Measurements from ENCODE around the gene BCL7A.
A peak's percentile ranks its signal among the peaks of the same experiment; 100 is the strongest.
"Not testable (repeated sequence)": the region's sequence is repeated elsewhere in the genome, so short reads cannot be mapped to it uniquely, and the experiment has no call there.

BCL7A gene

DNA sequence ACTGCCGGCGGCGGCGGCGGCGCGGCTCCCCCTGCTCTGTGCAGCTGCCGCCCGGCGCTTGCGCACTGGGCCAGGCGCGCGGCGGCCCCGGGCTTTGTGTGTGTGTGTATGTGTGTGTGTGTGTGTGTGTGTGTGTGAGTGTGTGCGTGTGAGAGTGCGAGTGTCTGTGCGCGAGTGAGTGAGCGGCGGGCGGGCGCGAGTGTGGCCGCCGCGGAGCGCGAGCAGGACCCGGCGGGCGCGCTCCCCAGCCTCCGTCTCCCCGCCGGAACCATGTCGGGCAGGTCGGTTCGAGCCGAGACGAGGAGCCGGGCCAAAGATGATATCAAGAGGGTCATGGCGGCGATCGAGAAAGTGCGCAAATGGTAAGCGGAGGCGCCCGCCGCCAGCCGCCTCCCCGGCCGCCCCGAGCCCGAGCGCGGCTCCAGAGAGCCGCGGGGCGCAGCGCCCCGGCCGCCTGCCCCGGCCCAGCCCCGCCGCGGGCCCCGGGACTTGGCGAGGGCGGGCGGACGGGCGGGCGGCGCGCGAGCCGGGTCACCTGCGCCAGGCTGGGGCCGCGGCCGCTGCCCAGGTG is at the start of gene BCL7A:
Gene BCL7A (plus strand): TSS at position 63 of the 571 bp plus-strand sequence. CDS start 208 bp downstream, at position 271.
- no peak for TF ChIP-seq ZNF274 (IDR thresholded peaks at IDR 0.05; ENCODE audit: low read depth, low read length)
- peak within 1 kb of the TSS; percentile 75 for H3K4me3 ChIP-seq (ENCODE audit: low read length)

DNA sequence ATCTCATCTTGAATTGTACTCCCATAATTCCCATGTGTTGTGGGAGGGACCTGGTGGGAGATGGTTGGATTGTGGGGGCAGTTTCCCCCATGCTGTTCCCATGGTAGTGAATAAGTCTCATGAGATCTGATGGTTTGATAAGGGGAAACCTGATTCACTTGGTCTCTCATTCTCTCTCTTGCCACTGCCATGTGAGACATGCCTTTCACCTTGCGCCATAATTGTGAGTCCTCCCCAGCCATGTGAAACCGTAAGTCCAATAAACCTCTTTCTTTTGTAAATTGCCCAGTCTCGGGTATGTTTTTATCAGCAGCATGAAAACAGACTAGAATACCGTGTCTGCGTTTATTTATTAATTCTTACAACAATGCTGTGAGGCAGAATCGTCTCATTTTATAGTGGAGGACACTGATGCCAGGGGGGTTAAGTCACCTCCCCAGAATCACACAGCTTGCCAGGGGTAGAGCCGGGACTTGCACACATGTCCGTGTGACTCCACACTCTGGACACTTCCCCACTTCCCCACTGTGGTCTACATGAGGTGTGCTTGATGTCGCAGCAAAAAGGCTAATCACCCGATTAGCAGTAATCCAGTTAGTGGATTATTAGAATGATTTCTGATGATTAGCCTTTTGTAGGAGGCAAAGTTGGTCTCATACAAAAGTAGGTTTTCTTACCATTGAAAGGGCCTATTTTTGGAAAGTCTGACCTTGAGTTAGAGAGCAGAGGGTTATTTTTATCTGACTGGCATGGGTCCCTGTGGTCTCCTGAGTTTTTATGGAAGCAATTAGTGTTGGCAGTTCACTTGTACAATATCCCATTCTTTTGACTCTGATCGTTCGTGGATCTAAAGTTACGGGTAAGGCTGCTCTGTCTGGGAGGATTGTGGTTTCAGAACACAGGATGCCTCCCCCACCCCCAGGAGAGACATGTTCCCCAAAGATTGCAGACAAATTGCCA is 47.4 kb upstream of the BCL7A start:
- no peak overlapping the region for H3K4me3 ChIP-seq (ENCODE audit: low read length)
- no peak for TF ChIP-seq ZNF274 (IDR thresholded peaks at IDR 0.05; ENCODE audit: low read depth, low read length)

DNA sequence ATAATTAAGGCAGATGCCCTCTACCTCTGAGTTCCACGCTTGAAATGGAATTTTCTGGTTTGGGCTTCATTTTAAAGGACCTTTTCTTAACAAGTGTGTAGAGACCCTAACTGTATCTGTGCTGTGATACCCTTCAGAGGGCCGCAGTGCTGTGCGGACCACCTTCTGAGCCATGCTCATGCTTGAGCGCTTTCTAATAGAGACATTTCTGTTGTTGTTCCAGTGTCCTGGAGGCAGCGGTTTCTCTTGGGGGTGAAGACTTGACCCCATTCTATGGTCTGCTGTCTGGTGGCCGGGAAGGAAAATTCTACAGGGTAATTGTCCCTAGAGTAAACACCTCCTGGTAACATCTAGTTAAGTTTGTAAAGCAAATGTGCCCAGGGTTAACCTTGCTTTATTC is 46.7 kb upstream of the BCL7A start:
- TF ChIP-seq ZNF274 (IDR thresholded peaks at IDR 0.05; ENCODE audit: low read depth, low read length): no peak
- H3K4me3 ChIP-seq (ENCODE audit: low read length): no peak overlapping the region

DNA sequence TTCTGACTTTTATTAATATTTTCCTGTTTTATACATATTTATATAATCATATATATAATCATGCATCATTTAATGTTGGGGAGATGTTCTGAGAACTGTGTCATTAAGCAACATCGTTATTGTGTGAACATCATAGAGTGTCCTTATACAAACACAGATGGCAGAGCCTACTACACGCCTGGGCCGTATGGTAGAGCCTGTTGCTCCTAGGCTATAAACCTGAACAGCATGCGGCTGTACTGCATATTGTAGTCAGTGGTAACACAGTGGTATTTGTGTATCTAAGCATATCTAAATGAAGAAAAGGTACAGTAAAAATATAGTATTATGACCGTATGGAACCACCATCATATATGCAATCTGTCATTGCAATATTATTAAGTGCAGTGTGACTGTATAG is 44.7 kb upstream of the BCL7A start:
- H3K4me3 ChIP-seq (ENCODE audit: low read length): no peak overlapping the region
- no peak for TF ChIP-seq ZNF274 (IDR thresholded peaks at IDR 0.05; ENCODE audit: low read depth, low read length)

DNA sequence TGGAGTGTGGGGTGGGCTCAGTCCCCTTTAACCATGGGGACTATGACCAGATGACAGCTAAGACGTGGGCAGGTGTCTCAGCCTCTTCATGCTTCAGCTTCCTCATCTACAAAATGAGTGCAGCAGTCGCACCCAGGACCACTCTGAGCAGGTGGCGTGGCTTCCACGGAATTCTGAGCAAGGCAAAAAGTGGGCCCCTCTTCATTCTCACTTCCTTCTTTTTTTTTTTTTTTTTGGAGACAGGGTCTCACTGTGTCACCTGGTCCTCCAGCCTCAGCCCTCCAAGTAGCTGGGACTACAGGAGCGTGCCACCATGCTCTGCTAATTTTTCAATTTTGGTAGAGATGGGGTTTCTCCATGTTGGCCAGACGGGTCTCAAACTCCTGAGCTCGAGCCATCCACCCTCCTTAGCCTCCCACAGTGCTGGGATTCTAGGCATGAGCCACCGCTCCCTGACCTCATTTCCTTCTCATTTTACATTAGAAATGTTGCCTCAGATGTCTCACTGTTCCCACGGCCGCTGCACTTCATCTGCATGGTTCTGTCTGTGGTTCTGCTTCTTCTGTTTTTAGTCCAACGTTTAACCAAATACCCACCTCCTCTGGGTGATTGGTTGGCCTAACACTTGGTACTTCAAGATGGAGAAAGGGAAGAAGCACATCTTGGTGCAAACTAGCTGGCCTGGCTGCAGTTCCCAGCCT is 41.3 kb upstream of the BCL7A start:
- no peak overlapping the region for H3K4me3 ChIP-seq (ENCODE audit: low read length)
- TF ChIP-seq ZNF274 (IDR thresholded peaks at IDR 0.05; ENCODE audit: low read depth, low read length): no peak

DNA sequence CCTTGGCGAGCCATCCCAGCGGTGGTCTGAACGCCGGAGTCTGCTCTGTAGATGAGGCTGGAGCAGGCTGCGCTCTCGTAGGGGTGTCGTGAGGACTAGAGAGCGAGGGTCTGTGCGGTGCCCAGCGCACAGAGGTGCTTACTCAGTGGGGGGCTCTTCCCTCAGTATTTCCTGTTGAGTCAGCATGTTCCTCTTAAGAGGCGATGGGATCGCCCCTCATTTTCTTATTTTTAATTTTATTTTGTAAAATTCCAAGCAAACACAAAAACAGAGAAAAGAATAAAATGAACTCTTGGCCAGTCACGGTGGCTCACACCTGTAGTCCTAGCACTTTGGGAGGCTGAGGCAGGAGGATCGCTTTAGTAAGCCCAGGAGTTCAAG is 40.8 kb upstream of the BCL7A start:
- no peak for TF ChIP-seq ZNF274 (IDR thresholded peaks at IDR 0.05; ENCODE audit: low read depth, low read length)
- H3K4me3 ChIP-seq (ENCODE audit: low read length): no peak overlapping the region

DNA sequence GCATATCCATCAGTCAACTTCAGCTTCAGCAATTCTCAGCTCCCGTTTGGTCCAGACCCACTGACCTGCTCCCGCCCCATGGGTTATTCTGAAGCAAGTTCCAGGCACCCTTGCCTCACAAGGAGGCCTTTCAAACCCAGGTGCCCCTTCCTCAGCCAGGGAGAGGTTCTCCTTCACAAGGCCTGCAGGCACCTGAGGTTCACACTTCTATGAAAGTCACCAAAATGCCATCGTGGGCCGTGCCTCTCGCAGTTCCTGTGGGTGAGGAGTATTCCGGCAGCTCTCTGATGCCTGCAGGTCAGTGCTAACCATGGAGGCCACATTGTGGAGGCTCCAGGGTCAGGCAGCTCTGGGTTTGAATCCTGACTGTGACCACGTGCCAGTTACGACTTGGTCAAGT is 40.2 kb upstream of the BCL7A start:
- no peak for TF ChIP-seq ZNF274 (IDR thresholded peaks at IDR 0.05; ENCODE audit: low read depth, low read length)
- no peak overlapping the region for H3K4me3 ChIP-seq (ENCODE audit: low read length)

DNA sequence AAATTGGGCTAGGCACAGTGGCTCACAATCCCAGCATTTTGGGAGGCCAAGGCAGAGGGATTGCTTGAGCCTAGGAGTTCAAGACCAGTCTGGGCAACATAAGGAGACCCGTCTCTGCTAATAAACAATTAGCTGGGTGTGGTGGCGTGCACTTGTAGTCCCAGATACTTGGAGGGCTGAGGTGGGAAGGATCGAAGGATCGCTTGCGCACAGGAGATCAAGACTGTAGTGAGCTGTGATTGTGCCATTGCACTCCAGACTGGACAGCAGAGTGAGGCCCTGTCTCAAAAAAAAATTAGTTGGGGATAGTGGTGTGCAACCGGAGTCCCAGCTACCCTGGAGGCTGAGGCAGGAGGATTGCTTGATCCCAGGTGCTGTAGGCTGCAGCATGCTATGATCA is 38.7 kb upstream of the BCL7A start:
- TF ChIP-seq ZNF274 (IDR thresholded peaks at IDR 0.05; ENCODE audit: low read depth, low read length): no peak
- H3K4me3 ChIP-seq (ENCODE audit: low read length): no peak overlapping the region

DNA sequence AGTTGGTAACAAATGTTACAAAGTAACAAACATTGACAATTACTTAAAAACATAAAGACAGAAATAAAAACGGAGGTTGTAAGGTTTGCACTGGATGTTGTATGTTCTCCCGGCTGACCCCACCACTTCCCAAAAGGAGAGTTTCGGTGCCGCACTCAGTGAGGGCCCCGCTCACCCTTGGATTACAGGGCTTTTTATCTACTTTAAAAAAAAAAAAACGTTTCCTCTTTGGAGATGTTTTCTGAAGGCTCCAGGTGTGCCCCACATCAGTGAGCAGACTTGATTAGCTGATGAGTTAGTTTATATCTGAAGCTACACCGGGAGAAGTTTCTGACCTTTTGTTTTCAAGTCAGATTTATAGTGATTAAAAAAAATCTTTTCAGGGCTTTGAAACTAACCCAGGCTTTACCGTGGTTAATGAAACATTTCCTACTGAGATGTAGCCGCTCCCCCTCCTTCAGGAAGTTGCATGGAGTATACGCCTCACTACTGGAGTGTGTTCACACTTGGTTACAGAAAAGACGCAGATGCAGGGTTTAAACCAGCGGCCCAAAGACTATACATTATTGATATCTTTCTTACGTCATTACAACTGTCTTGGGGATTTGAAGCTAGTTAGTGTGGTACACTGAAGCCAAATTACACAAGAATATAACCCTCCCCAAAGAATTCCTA is 38.0 kb upstream of the BCL7A start:
- no peak for TF ChIP-seq ZNF274 (IDR thresholded peaks at IDR 0.05; ENCODE audit: low read depth, low read length)
- no peak overlapping the region for H3K4me3 ChIP-seq (ENCODE audit: low read length)

DNA sequence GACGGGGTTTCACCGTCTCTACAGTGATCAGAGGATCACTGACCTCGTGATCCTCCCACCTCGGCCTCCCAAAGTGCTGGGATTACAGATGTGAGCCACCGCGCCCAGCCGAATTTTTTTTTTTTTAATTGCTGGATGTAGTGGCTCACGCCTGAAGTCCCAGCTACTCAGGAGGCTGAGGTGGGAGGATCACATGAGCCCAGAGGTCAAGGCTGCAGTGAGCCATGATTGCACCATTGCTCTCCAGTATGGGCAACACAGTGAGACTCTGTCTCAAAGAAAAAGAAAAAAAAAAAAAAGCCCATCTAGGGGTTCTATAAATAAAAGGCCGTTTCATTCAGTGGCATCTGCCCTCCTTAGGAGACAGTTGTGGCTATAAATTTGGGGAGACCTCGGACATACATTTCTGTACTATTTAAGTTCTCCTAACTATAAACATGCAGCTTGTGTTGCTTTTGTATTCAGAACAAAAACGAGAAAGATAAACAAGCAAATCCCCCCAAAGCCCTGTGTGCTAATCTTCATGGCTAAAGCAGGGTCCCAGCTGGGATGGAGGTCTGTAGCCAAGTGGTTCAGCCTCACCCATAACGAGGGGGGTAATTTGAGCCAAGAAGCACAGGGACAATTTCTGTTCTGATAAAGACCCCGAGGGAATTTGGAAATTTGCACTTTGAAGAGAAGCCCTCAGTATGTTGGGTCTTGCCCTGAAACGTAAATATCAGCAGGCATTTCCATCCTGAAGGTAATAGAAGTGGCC is 35.0 kb upstream of the BCL7A start:
- H3K4me3 ChIP-seq (ENCODE audit: low read length): no peak overlapping the region
- no peak for TF ChIP-seq ZNF274 (IDR thresholded peaks at IDR 0.05; ENCODE audit: low read depth, low read length)

DNA sequence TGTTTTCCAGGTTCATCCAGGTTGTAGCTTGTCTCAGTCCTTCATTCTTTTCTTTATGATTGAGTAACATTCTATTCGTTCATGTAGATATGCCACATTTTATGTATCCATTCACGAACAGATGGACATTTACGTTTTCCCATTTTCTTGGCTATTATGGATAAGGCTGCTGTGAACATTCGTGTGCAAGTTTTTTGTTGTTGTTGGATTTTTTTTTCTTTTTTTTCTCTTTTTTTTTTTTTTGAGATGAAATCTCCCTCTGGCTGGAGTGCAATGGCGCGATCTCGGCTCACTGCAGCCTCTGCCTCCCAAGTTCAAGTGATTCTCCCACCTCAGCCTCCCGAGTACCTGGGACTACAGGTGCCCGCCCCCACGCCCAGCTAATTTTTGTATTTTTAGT is 33.2 kb upstream of the BCL7A start:
- H3K4me3 ChIP-seq (ENCODE audit: low read length): not testable (repeated sequence)

DNA sequence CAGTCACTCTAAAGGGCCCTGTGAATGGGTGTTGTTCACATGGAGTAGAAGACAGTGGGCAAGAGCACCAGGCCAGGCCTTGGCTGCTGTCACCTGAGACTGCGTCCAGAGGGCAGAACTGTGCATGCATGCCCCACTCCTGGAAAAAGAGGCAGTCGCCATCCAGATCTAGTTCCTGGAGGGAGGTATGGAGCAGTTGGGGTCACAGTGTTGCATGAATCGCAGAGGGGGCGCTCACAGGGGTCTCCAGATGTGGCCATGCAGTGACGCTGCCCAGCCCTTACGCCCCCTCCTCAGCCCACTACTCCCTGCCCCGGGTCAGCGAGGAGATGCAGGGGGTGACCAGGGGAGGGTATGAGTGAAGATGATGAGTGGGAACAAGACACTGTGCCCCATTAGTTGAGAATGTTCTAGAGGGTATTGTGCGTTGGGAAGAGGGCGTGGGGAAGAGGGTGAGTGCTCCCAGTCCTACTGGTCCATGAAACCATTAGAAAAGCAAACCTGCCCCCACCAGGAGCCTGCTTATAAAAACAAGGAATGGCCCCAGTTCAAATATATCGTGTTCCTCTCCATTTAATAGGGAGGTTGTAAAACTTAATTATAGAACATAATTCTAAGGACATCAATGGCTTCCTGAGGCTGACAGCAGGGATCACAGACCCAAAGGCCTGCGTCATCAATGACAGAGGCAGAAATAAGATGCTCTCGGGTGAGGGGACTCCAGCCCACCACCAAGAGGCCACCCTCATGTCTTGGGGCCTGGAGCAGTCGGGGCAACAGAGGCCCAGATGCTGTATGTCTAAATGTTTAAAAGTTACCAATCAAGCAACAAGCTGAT is 32.2 kb upstream of the BCL7A start:
- TF ChIP-seq ZNF274 (IDR thresholded peaks at IDR 0.05; ENCODE audit: low read depth, low read length): no peak
- no peak overlapping the region for H3K4me3 ChIP-seq (ENCODE audit: low read length)

DNA sequence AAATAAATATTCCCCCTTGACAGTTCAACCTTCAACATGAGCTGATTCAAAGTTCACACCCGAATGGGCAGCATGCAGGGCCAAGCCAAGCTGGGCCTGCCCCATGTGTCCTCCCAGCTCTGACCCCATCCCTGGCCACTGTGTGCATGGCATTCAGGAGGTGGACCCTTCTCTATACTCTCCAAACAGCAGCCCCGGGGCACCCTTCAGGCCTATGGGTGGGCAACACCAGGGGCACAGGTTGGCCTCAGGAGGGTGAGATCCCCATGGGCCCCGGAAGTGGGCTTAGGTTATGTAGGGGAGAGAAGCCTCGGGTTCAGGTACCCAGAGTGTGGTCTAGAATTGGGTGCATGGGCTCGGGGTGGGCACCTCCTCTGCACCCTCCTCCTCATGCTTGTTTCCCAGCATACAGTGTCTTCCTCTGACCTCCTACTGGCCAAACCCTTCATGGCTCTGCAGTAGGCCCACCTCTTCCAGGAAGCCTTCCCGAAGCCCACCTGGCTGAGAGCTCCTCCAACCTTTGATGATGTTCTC is 31.5 kb upstream of the BCL7A start:
- TF ChIP-seq ZNF274 (IDR thresholded peaks at IDR 0.05; ENCODE audit: low read depth, low read length): no peak
- no peak overlapping the region for H3K4me3 ChIP-seq (ENCODE audit: low read length)

Measured in GM08714 (cell line).